B cell (primary cell): ENCODE measurements around the gene PLPP2.

ENCODE experiments used
- EZH2 ChIP-seq: IDR thresholded peaks from 2 replicates; pipeline ENCODE4 v1.6.1; 2012; ENCODE audit warnings: borderline replicate concordance, low read depth, mild to moderate bottlenecking, moderate library complexity, low read length; ENCODE audit not compliant: insufficient read depth, poor library complexity, severe bottlenecking
- TF ChIP-seq, protein P1 (sequence below): fragments of 200-600 bp; IDR thresholded peaks from one replicate; pipeline ENCODE4 v1.8.0; 2022; ENCODE audit warnings: antibody characterized with exemption, mild to moderate bottlenecking

DNA sequence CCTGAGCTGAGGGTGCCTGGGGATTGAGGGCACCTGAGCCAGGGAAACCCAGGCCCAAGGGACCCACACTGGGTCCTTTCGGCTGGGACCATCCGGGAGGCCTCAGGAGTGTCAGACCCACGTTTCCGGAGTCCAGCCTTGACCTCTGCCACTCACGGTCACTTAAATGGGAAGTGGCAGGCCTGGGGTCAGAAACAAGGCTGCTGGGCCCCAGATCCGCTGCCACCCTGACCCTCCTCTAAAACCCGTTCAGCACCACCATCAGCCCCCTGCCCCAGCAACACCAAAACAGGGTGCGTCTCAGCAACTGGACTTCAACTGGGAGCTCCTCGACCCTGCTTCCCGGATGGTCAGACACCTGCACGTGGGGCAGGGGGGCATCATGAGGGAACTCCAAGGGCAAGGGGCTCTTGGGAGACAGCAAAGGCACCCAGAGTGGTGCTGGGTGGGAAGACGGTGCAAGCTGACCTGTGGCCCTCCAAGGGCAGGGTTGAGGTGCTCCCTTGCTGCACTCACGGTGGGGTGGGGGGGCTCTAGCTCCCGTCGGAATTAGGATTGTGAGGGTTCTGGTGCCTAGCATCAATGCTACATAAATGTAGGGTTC is 1.2 kb upstream of the PLPP2 start:
- TF ChIP-seq, protein P1, sequence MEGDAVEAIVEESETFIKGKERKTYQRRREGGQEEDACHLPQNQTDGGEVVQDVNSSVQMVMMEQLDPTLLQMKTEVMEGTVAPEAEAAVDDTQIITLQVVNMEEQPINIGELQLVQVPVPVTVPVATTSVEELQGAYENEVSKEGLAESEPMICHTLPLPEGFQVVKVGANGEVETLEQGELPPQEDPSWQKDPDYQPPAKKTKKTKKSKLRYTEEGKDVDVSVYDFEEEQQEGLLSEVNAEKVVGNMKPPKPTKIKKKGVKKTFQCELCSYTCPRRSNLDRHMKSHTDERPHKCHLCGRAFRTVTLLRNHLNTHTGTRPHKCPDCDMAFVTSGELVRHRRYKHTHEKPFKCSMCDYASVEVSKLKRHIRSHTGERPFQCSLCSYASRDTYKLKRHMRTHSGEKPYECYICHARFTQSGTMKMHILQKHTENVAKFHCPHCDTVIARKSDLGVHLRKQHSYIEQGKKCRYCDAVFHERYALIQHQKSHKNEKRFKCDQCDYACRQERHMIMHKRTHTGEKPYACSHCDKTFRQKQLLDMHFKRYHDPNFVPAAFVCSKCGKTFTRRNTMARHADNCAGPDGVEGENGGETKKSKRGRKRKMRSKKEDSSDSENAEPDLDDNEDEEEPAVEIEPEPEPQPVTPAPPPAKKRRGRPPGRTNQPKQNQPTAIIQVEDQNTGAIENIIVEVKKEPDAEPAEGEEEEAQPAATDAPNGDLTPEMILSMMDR: no peak
- no peak for TF ChIP-seq EZH2
